GM23338 (cell line): ENCODE data around the gene C19orf25. TPM values are rescaled to one million over a fixed set of nuclear protein-coding genes. Genes with fewer than 3 reads are reported as not detected.

ENCODE experiments used
- ATAC-seq: fragments of 200-7000 bp; cut with Tn5 transposase; 3 replicates; pipeline ENCODE4 v1.9.1; 2020
- DNase-seq: peaks from one replicate; pipeline ENCODE4 v3.0.0-alpha.2; 2015; ENCODE audit warnings: low spot score
- H2AFZ ChIP-seq: fragments of 200-600 bp; sonication (generic); 2 replicates; pipeline ENCODE4 v1.8.0; 2016; ENCODE audit warnings: antibody characterized with exemption, mild to moderate bottlenecking, moderate library complexity
- H3F3A ChIP-seq: fragments of 200-600 bp; sonication (generic); replicated peaks from 2 replicates; pipeline ENCODE4 v1.8.0; 2017; ENCODE audit warnings: antibody characterized with exemption, mixed run types, low read depth
- H3K27ac ChIP-seq: fragments of 200-600 bp; sonication (generic); 2 replicates; pipeline ENCODE4 v1.6.1; 2016; ENCODE audit warnings: low read depth
- H3K27me3 ChIP-seq: fragments of 200-600 bp; sonication (generic); 2 replicates; pipeline ENCODE4 v1.8.0; 2016; ENCODE audit warnings: mild to moderate bottlenecking, mixed run types, moderate library complexity; ENCODE audit not compliant: insufficient read depth
- H3K36me3 ChIP-seq: fragments of 200-600 bp; sonication (generic); 2 replicates; pipeline ENCODE4 v1.8.0; 2016; ENCODE audit warnings: mild to moderate bottlenecking; ENCODE audit not compliant: insufficient read depth
- H3K4me1 ChIP-seq: fragments of 200-600 bp; sonication (generic); 2 replicates; pipeline ENCODE4 v1.8.0; 2016; ENCODE audit warnings: mild to moderate bottlenecking, moderate library complexity; ENCODE audit not compliant: insufficient read depth
- H3K4me2 ChIP-seq: fragments of 200-600 bp; sonication (generic); 2 replicates; pipeline ENCODE4 v1.7.1; 2017; ENCODE audit warnings: mixed run types
- H3K4me3 ChIP-seq: fragments of 200-600 bp; sonication (generic); 2 replicates; pipeline ENCODE4 v1.6.1; 2016; ENCODE audit warnings: mixed run types
- H3K79me2 ChIP-seq: fragments of 200-600 bp; sonication (generic); replicated peaks from 2 replicates; pipeline ENCODE4 v1.8.0; 2017; ENCODE audit warnings: mild to moderate bottlenecking; ENCODE audit not compliant: insufficient read depth
- H3K9me2 ChIP-seq: fragments of 200-600 bp; sonication (generic); 2 replicates; pipeline ENCODE4 v1.8.0; 2017; ENCODE audit not compliant: insufficient read depth
- H4K20me1 ChIP-seq: fragments of 200-600 bp; sonication (generic); replicated peaks from 2 replicates; pipeline ENCODE4 v1.8.0; 2017; ENCODE audit warnings: mild to moderate bottlenecking; ENCODE audit not compliant: insufficient read depth
- H3K27ac Mint-ChIP-seq: 2 replicates; pipeline ENCODE4 v1.8.0; 2020; ENCODE audit warnings: inconsistent platforms, mild to moderate bottlenecking, moderate library complexity, mixed read lengths
- H3K27me3 Mint-ChIP-seq: 3 replicates; pipeline ENCODE4 v1.8.0; 2022; ENCODE audit warnings: low read depth, mild to moderate bottlenecking, moderate library complexity, mixed read lengths, inconsistent platforms; ENCODE audit not compliant: insufficient read depth, poor library complexity
- H3K36me3 Mint-ChIP-seq: 3 replicates; pipeline ENCODE4 v1.8.0; 2021; ENCODE audit warnings: low read depth, mild to moderate bottlenecking, inconsistent platforms, moderate library complexity, mixed read lengths
- H3K4me1 Mint-ChIP-seq: 3 replicates; pipeline ENCODE4 v1.8.0; 2020; ENCODE audit warnings: mild to moderate bottlenecking, inconsistent platforms, mixed read lengths
- H3K4me3 Mint-ChIP-seq: 3 replicates; pipeline ENCODE4 v1.8.0; 2021; ENCODE audit warnings: moderate library complexity, mild to moderate bottlenecking, inconsistent platforms, mixed read lengths
- H3K9me3 Mint-ChIP-seq: 3 replicates; pipeline ENCODE4 v1.8.0; 2020; ENCODE audit warnings: moderate library complexity, mild to moderate bottlenecking, inconsistent platforms, mixed read lengths
- CREB1 ChIP-seq: fragments of 250-450 bp; sonication (Bioruptor Pico); IDR thresholded peaks from 2 replicates; pipeline ENCODE4 v1.5.0; 2020; ENCODE audit warnings: low read depth, mild to moderate bottlenecking, moderate library complexity
- CTCF ChIP-seq, 2 experiments: fragments of 200-600 bp in 1 of 2; sonication (generic) in 1 of 2; conservative IDR thresholded peaks; 2 replicates each; pipeline versions ENCODE4 v1.5.1 to v1.6.1; 2016 to 2017; ENCODE audit warnings: antibody characterized with exemption in 2 of 2, low read depth in 2 of 2, mild to moderate bottlenecking in 2 of 2, moderate library complexity in 1 of 2
- EZH2 ChIP-seq: fragments of 200-600 bp; sonication (generic); IDR thresholded peaks from one replicate; pipeline ENCODE4 v1.8.0; 2017; ENCODE audit warnings: antibody characterized with exemption, mild to moderate bottlenecking, low read depth; ENCODE audit not compliant: unreplicated experiment
- EZH2phosphoT487 ChIP-seq: fragments of 200-600 bp; sonication (generic); IDR thresholded peaks from one replicate; pipeline ENCODE4 v1.8.1; 2018; ENCODE audit warnings: antibody characterized with exemption; ENCODE audit not compliant: unreplicated experiment
- NANOG ChIP-seq: IDR thresholded peaks from 2 replicates; pipeline ENCODE4 v1.6.1; 2016; ENCODE audit warnings: antibody characterized with exemption, borderline replicate concordance
- POLR2AphosphoS5 ChIP-seq: IDR thresholded peaks from 2 replicates; pipeline ENCODE4 v1.6.1; 2016; ENCODE audit warnings: antibody characterized with exemption, low read depth
- ZNF114 ChIP-seq: fragments of 250-450 bp; sonication (Bioruptor Pico); IDR thresholded peaks from 2 replicates; pipeline ENCODE4 v1.5.0; 2020; ENCODE audit warnings: mild to moderate bottlenecking, moderate library complexity
- ZNF331 ChIP-seq: fragments of 250-450 bp; sonication (Bioruptor Pico); IDR thresholded peaks from 2 replicates; pipeline ENCODE4 v1.5.0; 2020; ENCODE audit warnings: low read depth, mild to moderate bottlenecking, moderate library complexity
- ZNF462 ChIP-seq: fragments of 250-450 bp; sonication (Bioruptor Pico); IDR thresholded peaks from 2 replicates; pipeline ENCODE4 v1.5.0; 2020; ENCODE audit warnings: mild to moderate bottlenecking, moderate library complexity
- polyA plus RNA-seq: library from polyadenylated mRNA; unstranded; fragments of >200 nt; fragmentation: Nextera tagmentation; extraction: Ambion mirVana; gene quantifications from 2 replicates; pipeline ENCODE4 v1.2.1, GENCODE V29; 2016
- total RNA-seq: library from RNA; depleted of rRNA; stranded (reverse); fragments of >200 nt; shearing (Covaris generic); gene quantifications from 2 replicates; pipeline ENCODE4 v1.2.3, GENCODE V29; 2014
- TF ChIP-seq, protein P1 (sequence below): IDR thresholded peaks from one replicate; pipeline ENCODE4 v1.6.1; 2018; ENCODE audit warnings: antibody characterized with exemption; ENCODE audit not compliant: unreplicated experiment
- TF ChIP-seq, protein P2 (sequence below): IDR thresholded peaks from 2 replicates; pipeline ENCODE4 v1.6.1; 2016; ENCODE audit warnings: antibody characterized with exemption

C19orf25 gene
- total and polyA plus RNA-seq, 2 experiments from 2014 or later = 43.5 to 61.1 TPM

GRCh38 chr19:1431759-1432506 lies 47.1 kb downstream of the C19orf25 start (continued):
- TF ChIP-seq, protein P1, sequence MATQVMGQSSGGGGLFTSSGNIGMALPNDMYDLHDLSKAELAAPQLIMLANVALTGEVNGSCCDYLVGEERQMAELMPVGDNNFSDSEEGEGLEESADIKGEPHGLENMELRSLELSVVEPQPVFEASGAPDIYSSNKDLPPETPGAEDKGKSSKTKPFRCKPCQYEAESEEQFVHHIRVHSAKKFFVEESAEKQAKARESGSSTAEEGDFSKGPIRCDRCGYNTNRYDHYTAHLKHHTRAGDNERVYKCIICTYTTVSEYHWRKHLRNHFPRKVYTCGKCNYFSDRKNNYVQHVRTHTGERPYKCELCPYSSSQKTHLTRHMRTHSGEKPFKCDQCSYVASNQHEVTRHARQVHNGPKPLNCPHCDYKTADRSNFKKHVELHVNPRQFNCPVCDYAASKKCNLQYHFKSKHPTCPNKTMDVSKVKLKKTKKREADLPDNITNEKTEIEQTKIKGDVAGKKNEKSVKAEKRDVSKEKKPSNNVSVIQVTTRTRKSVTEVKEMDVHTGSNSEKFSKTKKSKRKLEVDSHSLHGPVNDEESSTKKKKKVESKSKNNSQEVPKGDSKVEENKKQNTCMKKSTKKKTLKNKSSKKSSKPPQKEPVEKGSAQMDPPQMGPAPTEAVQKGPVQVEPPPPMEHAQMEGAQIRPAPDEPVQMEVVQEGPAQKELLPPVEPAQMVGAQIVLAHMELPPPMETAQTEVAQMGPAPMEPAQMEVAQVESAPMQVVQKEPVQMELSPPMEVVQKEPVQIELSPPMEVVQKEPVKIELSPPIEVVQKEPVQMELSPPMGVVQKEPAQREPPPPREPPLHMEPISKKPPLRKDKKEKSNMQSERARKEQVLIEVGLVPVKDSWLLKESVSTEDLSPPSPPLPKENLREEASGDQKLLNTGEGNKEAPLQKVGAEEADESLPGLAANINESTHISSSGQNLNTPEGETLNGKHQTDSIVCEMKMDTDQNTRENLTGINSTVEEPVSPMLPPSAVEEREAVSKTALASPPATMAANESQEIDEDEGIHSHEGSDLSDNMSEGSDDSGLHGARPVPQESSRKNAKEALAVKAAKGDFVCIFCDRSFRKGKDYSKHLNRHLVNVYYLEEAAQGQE = no peak
- TF ChIP-seq ZNF331 (CRISPR knock-in tag) (no peak), NANOG (no peak), CREB1 (CRISPR knock-in tag) (no peak), EZH2 (no peak)

DNA sequence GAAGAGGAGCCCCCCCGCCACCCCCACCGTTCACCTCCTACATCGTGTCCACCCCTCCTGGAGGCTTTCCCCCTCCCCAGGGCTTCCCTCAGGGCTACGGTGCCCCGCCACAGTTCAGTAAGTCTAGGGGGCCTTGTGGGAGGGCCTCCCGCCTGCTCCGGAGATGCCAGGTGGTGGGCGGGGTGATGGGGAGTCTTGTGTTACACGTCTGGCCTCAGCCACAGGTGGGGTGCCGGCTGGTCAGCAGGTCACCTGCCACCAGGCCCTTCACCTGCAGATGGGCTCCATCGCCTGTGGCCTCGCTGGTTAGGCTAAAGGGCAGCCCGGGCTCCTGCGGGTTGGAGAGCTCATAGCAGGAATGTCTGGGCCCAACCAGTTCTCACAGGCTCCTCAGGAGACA lies 48.8 kb downstream of the C19orf25 start:
- Mint-ChIP-seq H3K27me3 (peaks cover 4% of the 10 kb centered on the region), H3K36me3 (peaks cover 58% of the 10 kb centered on the region), H3K4me3 (no peak overlapping the region), H3K9me3 (no peaks in the 10 kb centered on the region; the same call in 2 of the 3 replicates), H3K4me1 (no peaks in the 10 kb centered on the region; the same call in 2 of the 3 replicates), H3K27ac (no peak overlapping the region)
- Histone ChIP-seq H3K4me1 (no peaks in the 10 kb centered on the region), H3K27me3 (no peaks in the 10 kb centered on the region), H2AFZ (no peak overlapping the region), H3K79me2 (peaks cover 33% of the 10 kb centered on the region), H3K36me3 (peaks cover 37% of the 10 kb centered on the region), H3K9me2 (no peaks in the 10 kb centered on the region), H3K4me3 (no peak overlapping the region), H3K4me2 (no peak overlapping the region), H3F3A (peaks cover 44% of the 10 kb centered on the region), H3K27ac (no peak overlapping the region), H4K20me1 (peaks cover 25% of the 10 kb centered on the region)
- ATAC-seq (no peak; the same call in 2 of the 3 replicates), DNase-seq (no peak)
- TF ChIP-seq CTCF (conservative IDR thresholded peaks at IDR 0.05; ENCODE audit: low read depth in 2 of 2) = no peak
- no peak for TF ChIP-seq CREB1 (CRISPR knock-in tag)
- no peak for TF ChIP-seq EZH2
- TF ChIP-seq EZH2phosphoT487 = no peak
- no peak for TF ChIP-seq ZNF462
- TF ChIP-seq ZNF114 (CRISPR knock-in tag) = no peak
- TF ChIP-seq, protein P2, sequence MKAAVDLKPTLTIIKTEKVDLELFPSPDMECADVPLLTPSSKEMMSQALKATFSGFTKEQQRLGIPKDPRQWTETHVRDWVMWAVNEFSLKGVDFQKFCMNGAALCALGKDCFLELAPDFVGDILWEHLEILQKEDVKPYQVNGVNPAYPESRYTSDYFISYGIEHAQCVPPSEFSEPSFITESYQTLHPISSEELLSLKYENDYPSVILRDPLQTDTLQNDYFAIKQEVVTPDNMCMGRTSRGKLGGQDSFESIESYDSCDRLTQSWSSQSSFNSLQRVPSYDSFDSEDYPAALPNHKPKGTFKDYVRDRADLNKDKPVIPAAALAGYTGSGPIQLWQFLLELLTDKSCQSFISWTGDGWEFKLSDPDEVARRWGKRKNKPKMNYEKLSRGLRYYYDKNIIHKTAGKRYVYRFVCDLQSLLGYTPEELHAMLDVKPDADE = no peak
- TF ChIP-seq POLR2AphosphoS5 = no peak
- TF ChIP-seq NANOG = no peak
